ENCODE results near the gene SH3BP2.
A peak's percentile ranks its signal among the peaks of the same experiment; 100 is the strongest.

DNA sequence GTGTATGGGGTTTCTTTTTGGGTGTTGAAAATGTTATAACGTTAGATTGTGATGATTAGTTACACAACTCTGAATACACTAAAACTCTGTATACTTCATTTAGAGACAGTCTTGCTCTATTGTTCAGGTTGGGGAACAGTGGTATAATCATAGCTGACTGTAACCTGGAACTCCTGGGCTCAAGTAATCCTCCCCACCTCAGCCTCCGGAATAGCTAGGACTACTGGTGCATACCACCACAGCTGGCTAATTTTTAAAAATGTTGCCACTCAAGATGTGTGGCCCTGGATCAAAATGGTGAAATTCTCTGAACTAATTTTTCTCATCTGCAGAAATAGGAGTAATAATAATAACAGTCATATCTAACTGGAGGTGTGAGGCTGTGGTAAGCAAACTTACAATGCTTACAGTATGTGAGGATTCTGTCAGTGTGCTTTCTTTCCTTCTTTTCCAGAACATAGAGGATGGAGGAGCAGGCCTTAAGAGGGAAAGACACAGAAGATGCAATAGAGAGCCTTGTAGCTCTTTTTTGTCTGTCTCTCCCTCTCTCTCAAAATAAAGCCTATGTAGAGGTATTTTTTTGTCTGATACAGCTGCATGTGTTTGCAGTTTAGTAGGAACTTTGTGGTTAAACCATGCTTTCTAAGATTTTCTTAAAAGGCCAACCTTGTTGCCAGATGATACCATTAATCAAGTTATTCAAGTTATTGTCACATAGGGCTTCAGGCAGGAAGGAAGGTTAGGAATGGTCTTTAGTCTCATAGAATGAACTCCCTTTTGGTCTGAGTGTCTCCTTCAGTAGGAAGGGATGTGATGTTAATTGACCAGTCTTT lies 58.3 kb downstream of the SH3BP2 start:
- TF ChIP-seq SIN3A (IDR thresholded peaks at IDR 0.05; ENCODE audit: borderline replicate concordance, low read depth, low read length) (no peak), CTCF (IDR thresholded peaks at IDR 0.05) (no peak), RFX5 (IDR thresholded peaks at IDR 0.05; ENCODE audit: low read length) (no peak), MXI1 (IDR thresholded peaks at IDR 0.05; ENCODE audit: low read depth, low read length) (no peak), PBX3 (IDR thresholded peaks at IDR 0.05) (0 out of 2 replicates have a peak, but pooled peaks have one; percentile 16), GATA2 (CRISPR knock-in tag; IDR thresholded peaks at IDR 0.05) (no peak), RXRA (IDR thresholded peaks at IDR 0.05; ENCODE audit: borderline replicate concordance, low read depth) (no peak), RAD21 (IDR thresholded peaks at IDR 0.05; ENCODE audit: low read length) (no peak), GABPA (IDR thresholded peaks at IDR 0.05; ENCODE audit: low read depth) (no peak), TCF12 (IDR thresholded peaks at IDR 0.05) (no peak), CHD2 (IDR thresholded peaks at IDR 0.05; ENCODE audit: low read length, partially characterized antibody) (no peak)
- TF ChIP-seq, protein P1, sequence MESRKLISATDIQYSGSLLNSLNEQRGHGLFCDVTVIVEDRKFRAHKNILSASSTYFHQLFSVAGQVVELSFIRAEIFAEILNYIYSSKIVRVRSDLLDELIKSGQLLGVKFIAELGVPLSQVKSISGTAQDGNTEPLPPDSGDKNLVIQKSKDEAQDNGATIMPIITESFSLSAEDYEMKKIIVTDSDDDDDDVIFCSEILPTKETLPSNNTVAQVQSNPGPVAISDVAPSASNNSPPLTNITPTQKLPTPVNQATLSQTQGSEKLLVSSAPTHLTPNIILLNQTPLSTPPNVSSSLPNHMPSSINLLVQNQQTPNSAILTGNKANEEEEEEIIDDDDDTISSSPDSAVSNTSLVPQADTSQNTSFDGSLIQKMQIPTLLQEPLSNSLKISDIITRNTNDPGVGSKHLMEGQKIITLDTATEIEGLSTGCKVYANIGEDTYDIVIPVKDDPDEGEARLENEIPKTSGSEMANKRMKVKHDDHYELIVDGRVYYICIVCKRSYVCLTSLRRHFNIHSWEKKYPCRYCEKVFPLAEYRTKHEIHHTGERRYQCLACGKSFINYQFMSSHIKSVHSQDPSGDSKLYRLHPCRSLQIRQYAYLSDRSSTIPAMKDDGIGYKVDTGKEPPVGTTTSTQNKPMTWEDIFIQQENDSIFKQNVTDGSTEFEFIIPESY (IDR thresholded peaks at IDR 0.05; ENCODE audit: borderline replicate concordance, low read depth): no peak
- TF ChIP-seq, protein P2, sequence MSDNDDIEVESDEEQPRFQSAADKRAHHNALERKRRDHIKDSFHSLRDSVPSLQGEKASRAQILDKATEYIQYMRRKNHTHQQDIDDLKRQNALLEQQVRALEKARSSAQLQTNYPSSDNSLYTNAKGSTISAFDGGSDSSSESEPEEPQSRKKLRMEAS (IDR thresholded peaks at IDR 0.05; ENCODE audit: low read depth): no peak

All from SK-N-SH (cell line).